Activated CD4-positive, alpha-beta T cell treated with anti-CD3 and anti-CD28 coated beads for 48 hours (primary cell): ENCODE results near the gene EPHA7.

Source experiments
- DNase-seq: peaks from one replicate; pipeline ENCODE4 v3.0.0-alpha.2; 2020

The EPHA7 gene

GRCh38 chr6:93392797-93393196 lies 26.6 kb downstream of the EPHA7 start:
- DNase-seq = no peak

- no peak for DNase-seq
These were observed 27.4 kb downstream of the EPHA7 start for GRCh38 chr6:93391965-93392364.

- no peak for DNase-seq
These were observed 30.2 kb downstream of the EPHA7 start for GRCh38 chr6:93389192-93389591.

- DNase-seq = no peak
These were observed 31.3 kb downstream of the EPHA7 start for GRCh38 chr6:93388070-93388469.

- DNase-seq = no peak
These were observed 43.3 kb downstream of the EPHA7 start for GRCh38 chr6:93376026-93376540.

GRCh38 chr6:93373445-93373844 lies 45.9 kb downstream of the EPHA7 start:
- no peak for DNase-seq

GRCh38 chr6:93371756-93372155 lies 47.6 kb downstream of the EPHA7 start:
- DNase-seq = no peak

GRCh38 chr6:93369586-93370134 lies 49.7 kb downstream of the EPHA7 start:
- DNase-seq = no peak

- DNase-seq = no peak
These were observed 52.9 kb downstream of the EPHA7 start for GRCh38 chr6:93366506-93366905.

- no peak for DNase-seq
These were observed 53.9 kb downstream of the EPHA7 start for GRCh38 chr6:93365445-93365844.

GRCh38 chr6:93358435-93358834 lies 60.9 kb downstream of the EPHA7 start:
- no peak for DNase-seq

GRCh38 chr6:93352604-93353003 lies 66.8 kb downstream of the EPHA7 start:
- no peak for DNase-seq

GRCh38 chr6:93351222-93351621 lies 68.1 kb downstream of the EPHA7 start:
- DNase-seq = no peak

GRCh38 chr6:93350774-93351173 lies 68.6 kb downstream of the EPHA7 start:
- DNase-seq = no peak

- no peak for DNase-seq
These were observed 75.0 kb downstream of the EPHA7 start for GRCh38 chr6:93344333-93344835.

GRCh38 chr6:93343476-93343875 lies 75.9 kb downstream of the EPHA7 start:
- DNase-seq = no peak

- DNase-seq = no peak
These were observed 77.3 kb downstream of the EPHA7 start for GRCh38 chr6:93341900-93342613.

GRCh38 chr6:93337772-93338394 lies 81.5 kb downstream of the EPHA7 start:
- DNase-seq = no peak

GRCh38 chr6:93337014-93337413 lies 82.3 kb downstream of the EPHA7 start:
- no peak for DNase-seq

GRCh38 chr6:93329301-93330000 lies 89.9 kb downstream of the EPHA7 start:
- DNase-seq = no peak

GRCh38 chr6:93327857-93328256 lies 91.5 kb downstream of the EPHA7 start:
- DNase-seq = no peak

GRCh38 chr6:93325761-93326160 lies 93.6 kb downstream of the EPHA7 start:
- no peak for DNase-seq

GRCh38 chr6:93323630-93324029 lies 95.7 kb downstream of the EPHA7 start:
- DNase-seq = no peak
